COLO668 (cell line): ENCODE data around the gene LINC01488.

Experiments
- DNase-seq: peaks from one replicate; lab custom pipeline; 2025; ENCODE audit not compliant: unreplicated experiment; lab: John Stamatoyannopoulos, UW

Gene LINC01488

GRCh38 chr11:69525516-69526452 lies 44.3 kb downstream of the LINC01488 start:
- no peak for DNase-seq

GRCh38 chr11:69526453-69526810 lies 45.0 kb downstream of the LINC01488 start:
- no peak for DNase-seq

- DNase-seq, result no peak
Measured at GRCh38 chr11:69529001-69529400, 47.5 kb downstream of the LINC01488 start.

- DNase-seq, result no peak
Measured at GRCh38 chr11:69530278-69531070, 49.0 kb downstream of the LINC01488 start.

- DNase-seq, result no peak
Measured at GRCh38 chr11:69531071-69531716, 49.7 kb downstream of the LINC01488 start.

GRCh38 chr11:69531717-69532088 lies 50.2 kb downstream of the LINC01488 start:
- DNase-seq, result no peak

- DNase-seq, result no peak
Measured at GRCh38 chr11:69533296-69534165, 52.1 kb downstream of the LINC01488 start.

GRCh38 chr11:69534166-69534530 lies 52.7 kb downstream of the LINC01488 start:
- DNase-seq, result no peak

- no peak for DNase-seq
Measured at GRCh38 chr11:69535908-69536307, 54.4 kb downstream of the LINC01488 start.

GRCh38 chr11:69536406-69536805 lies 54.9 kb downstream of the LINC01488 start:
- no peak for DNase-seq

GRCh38 chr11:69537126-69537525 lies 55.7 kb downstream of the LINC01488 start:
- no peak for DNase-seq

GRCh38 chr11:69537855-69538640 lies 56.6 kb downstream of the LINC01488 start:
- no peak for DNase-seq

- DNase-seq, result no peak
Measured at GRCh38 chr11:69538854-69539253, 57.4 kb downstream of the LINC01488 start.

GRCh38 chr11:69539416-69540117 lies 58.1 kb downstream of the LINC01488 start:
- no peak for DNase-seq

- no peak for DNase-seq
Measured at GRCh38 chr11:69540118-69541000, 58.9 kb downstream of the LINC01488 start.

- no peak for DNase-seq
Measured at GRCh38 chr11:69541001-69541285, 59.5 kb downstream of the LINC01488 start.

GRCh38 chr11:69541501-69542313 lies 60.2 kb downstream of the LINC01488 start:
- DNase-seq, result no peak
